Measurements from ENCODE around the gene NUTM2D. TPM values are rescaled to one million over a fixed set of nuclear protein-coding genes. Genes with fewer than 3 reads are reported as not detected.
"Not testable (repeated sequence)": the region's sequence is repeated elsewhere in the genome, so short reads cannot be mapped to it uniquely, and the experiment has no call there.

Gene NUTM2D
- polyA plus RNA-seq (ENCODE audit: insufficient read length in 3 of 3), result 1 to 10 TPM; 7.4 to 8.4 (median 8.2) TPM

- not testable (repeated sequence) for DNase-seq (ENCODE audit: low read depth in 3 of 3, low spot score in 2 of 3)
These were observed at the start of gene NUTM2D for GRCh38 chr10:87357444-87357843. TSS of gene NUTM2D (plus strand) at chr10:87357744. CDS start at chr10:87358266, 522 bp downstream.

- DNase-seq (ENCODE audit: low read depth in 3 of 3, low spot score in 2 of 3), result not testable (repeated sequence)
These were observed 48.8 kb upstream of the NUTM2D start for GRCh38 chr10:87308702-87309101.

GRCh38 chr10:87309657-87310056 lies 47.9 kb upstream of the NUTM2D start:
- not testable (repeated sequence) for DNase-seq (ENCODE audit: low read depth in 3 of 3, low spot score in 2 of 3)

- not testable (repeated sequence) for DNase-seq (ENCODE audit: low read depth in 3 of 3, low spot score in 2 of 3)
These were observed 46.0 kb upstream of the NUTM2D start for GRCh38 chr10:87311521-87311920.

- DNase-seq (ENCODE audit: low read depth in 3 of 3, low spot score in 2 of 3), result not testable (repeated sequence)
These were observed 43.7 kb upstream of the NUTM2D start for GRCh38 chr10:87313649-87314359.

- DNase-seq (ENCODE audit: low read depth in 3 of 3, low spot score in 2 of 3), result not testable (repeated sequence)
These were observed 43.1 kb upstream of the NUTM2D start for GRCh38 chr10:87314360-87314973.

- DNase-seq (ENCODE audit: low read depth in 3 of 3, low spot score in 2 of 3), result not testable (repeated sequence)
These were observed 36.0 kb upstream of the NUTM2D start for GRCh38 chr10:87321505-87321904.

GRCh38 chr10:87324559-87324958 lies 33.0 kb upstream of the NUTM2D start:
- DNase-seq (ENCODE audit: low read depth in 3 of 3, low spot score in 2 of 3), result not testable (repeated sequence)

GRCh38 chr10:87327958-87328357 lies 29.6 kb upstream of the NUTM2D start:
- DNase-seq (ENCODE audit: low read depth in 3 of 3, low spot score in 2 of 3), result not testable (repeated sequence)

GRCh38 chr10:87329131-87329530 lies 28.4 kb upstream of the NUTM2D start:
- DNase-seq (ENCODE audit: low read depth in 3 of 3, low spot score in 2 of 3), result not testable (repeated sequence)

GRCh38 chr10:87332687-87333086 lies 24.9 kb upstream of the NUTM2D start:
- not testable (repeated sequence) for DNase-seq (ENCODE audit: low read depth in 3 of 3, low spot score in 2 of 3)

- not testable (repeated sequence) for DNase-seq (ENCODE audit: low read depth in 3 of 3, low spot score in 2 of 3)
These were observed 17.1 kb upstream of the NUTM2D start for GRCh38 chr10:87340411-87340810.

GRCh38 chr10:87341546-87342142 lies 15.9 kb upstream of the NUTM2D start:
- not testable (repeated sequence) for DNase-seq (ENCODE audit: low read depth in 3 of 3, low spot score in 2 of 3)

GRCh38 chr10:87342249-87342710 lies 15.3 kb upstream of the NUTM2D start:
- peak; percentile 33 to 55 (median 51) for DNase-seq (ENCODE audit: low read depth in 3 of 3, low spot score in 2 of 3)

GRCh38 chr10:87342711-87343258 lies 14.8 kb upstream of the NUTM2D start:
- DNase-seq (ENCODE audit: low read depth in 3 of 3, low spot score in 2 of 3), result peak; percentile 8 to 41 (median 32)

- not testable (repeated sequence) for DNase-seq (ENCODE audit: low read depth in 3 of 3, low spot score in 2 of 3)
These were observed 11.8 kb upstream of the NUTM2D start for GRCh38 chr10:87345743-87346142.

- not testable (repeated sequence) for DNase-seq (ENCODE audit: low read depth in 3 of 3, low spot score in 2 of 3)
These were observed 7.4 kb upstream of the NUTM2D start for GRCh38 chr10:87350161-87350560.

- DNase-seq (ENCODE audit: low read depth in 3 of 3, low spot score in 2 of 3), result not testable (repeated sequence)
These were observed 4.7 kb upstream of the NUTM2D start for GRCh38 chr10:87352825-87353224.

GRCh38 chr10:87355110-87355509 lies 2.4 kb upstream of the NUTM2D start:
- not testable (repeated sequence) for DNase-seq (ENCODE audit: low read depth in 3 of 3, low spot score in 2 of 3)

GRCh38 chr10:87358159-87358558 lies 615 bp downstream of the NUTM2D start:
- DNase-seq (ENCODE audit: low read depth in 3 of 3, low spot score in 2 of 3), result not testable (repeated sequence)

GRCh38 chr10:87369514-87370112 lies 12.1 kb downstream of the NUTM2D start:
- not testable (repeated sequence) for DNase-seq (ENCODE audit: low read depth in 3 of 3, low spot score in 2 of 3)
